Measurements from ENCODE around the gene CYSTM1.

The CYSTM1 gene

GRCh38 chr5:140243706-140244250 lies 68.8 kb downstream of the CYSTM1 start:
- no peaks in the 10 kb centered on the region for H3K36me3 ChIP-seq (ENCODE audit: control insufficient read depth, insufficient read depth, low read length)
- peaks cover 18% of the 10 kb centered on the region for H3K4me1 ChIP-seq (ENCODE audit: control insufficient read depth, insufficient read depth, low read length)
- no peak overlapping the region for H3K4me3 ChIP-seq (ENCODE audit: low read depth, low read length)
- no peaks in the 10 kb centered on the region for H3K27me3 ChIP-seq (ENCODE audit: control insufficient read depth, insufficient read depth, low read length)
- no peaks in the 10 kb centered on the region for H3K9me3 ChIP-seq (ENCODE audit: control insufficient read depth, insufficient read depth, low read length)
- no peak overlapping the region for H3K9ac ChIP-seq (ENCODE audit: low read depth, low read length)

GRCh38 chr5:140244525-140245025 lies 69.6 kb downstream of the CYSTM1 start:
- H3K9me3 ChIP-seq (ENCODE audit: control insufficient read depth, insufficient read depth, low read length) = no peaks in the 10 kb centered on the region
- peaks cover 18% of the 10 kb centered on the region for H3K4me1 ChIP-seq (ENCODE audit: control insufficient read depth, insufficient read depth, low read length)
- H3K9ac ChIP-seq (ENCODE audit: low read depth, low read length) = no peak overlapping the region
- no peaks in the 10 kb centered on the region for H3K27me3 ChIP-seq (ENCODE audit: control insufficient read depth, insufficient read depth, low read length)
- H3K36me3 ChIP-seq (ENCODE audit: control insufficient read depth, insufficient read depth, low read length) = no peaks in the 10 kb centered on the region
- H3K4me3 ChIP-seq (ENCODE audit: low read depth, low read length) = no peak overlapping the region

- no peak overlapping the region for H3K4me3 ChIP-seq (ENCODE audit: low read depth, low read length)
- no peaks in the 10 kb centered on the region for H3K27me3 ChIP-seq (ENCODE audit: control insufficient read depth, insufficient read depth, low read length)
- no peaks in the 10 kb centered on the region for H3K9me3 ChIP-seq (ENCODE audit: control insufficient read depth, insufficient read depth, low read length)
- H3K9ac ChIP-seq (ENCODE audit: low read depth, low read length) = no peak overlapping the region
- peaks cover 15% of the 10 kb centered on the region for H3K4me1 ChIP-seq (ENCODE audit: control insufficient read depth, insufficient read depth, low read length)
- no peaks in the 10 kb centered on the region for H3K36me3 ChIP-seq (ENCODE audit: control insufficient read depth, insufficient read depth, low read length)
Observed at GRCh38 chr5:140245341-140245740, 70.4 kb downstream of the CYSTM1 start.

- Histone ChIP-seq H3K27me3 (ENCODE audit: control insufficient read depth, insufficient read depth, low read length) (no peaks in the 10 kb centered on the region), H3K9me3 (ENCODE audit: control insufficient read depth, insufficient read depth, low read length) (no peaks in the 10 kb centered on the region), H3K4me3 (ENCODE audit: low read depth, low read length) (no peak overlapping the region), H3K4me1 (ENCODE audit: control insufficient read depth, insufficient read depth, low read length) (peaks cover 14% of the 10 kb centered on the region), H3K36me3 (ENCODE audit: control insufficient read depth, insufficient read depth, low read length) (no peaks in the 10 kb centered on the region), H3K9ac (ENCODE audit: low read depth, low read length) (no peak overlapping the region)
Observed at GRCh38 chr5:140245926-140246325, 70.9 kb downstream of the CYSTM1 start.

- H3K9ac ChIP-seq (ENCODE audit: low read depth, low read length) = no peak overlapping the region
- no peaks in the 10 kb centered on the region for H3K27me3 ChIP-seq (ENCODE audit: control insufficient read depth, insufficient read depth, low read length)
- peaks cover 9% of the 10 kb centered on the region for H3K4me1 ChIP-seq (ENCODE audit: control insufficient read depth, insufficient read depth, low read length)
- no peak overlapping the region for H3K4me3 ChIP-seq (ENCODE audit: low read depth, low read length)
- H3K9me3 ChIP-seq (ENCODE audit: control insufficient read depth, insufficient read depth, low read length) = no peaks in the 10 kb centered on the region
- H3K36me3 ChIP-seq (ENCODE audit: control insufficient read depth, insufficient read depth, low read length) = no peaks in the 10 kb centered on the region
Observed at GRCh38 chr5:140246378-140247122, 71.6 kb downstream of the CYSTM1 start.

- H3K9me3 ChIP-seq (ENCODE audit: control insufficient read depth, insufficient read depth, low read length) = no peaks in the 10 kb centered on the region
- peaks cover 5% of the 10 kb centered on the region for H3K4me1 ChIP-seq (ENCODE audit: control insufficient read depth, insufficient read depth, low read length)
- no peak overlapping the region for H3K4me3 ChIP-seq (ENCODE audit: low read depth, low read length)
- H3K36me3 ChIP-seq (ENCODE audit: control insufficient read depth, insufficient read depth, low read length) = no peaks in the 10 kb centered on the region
- H3K27me3 ChIP-seq (ENCODE audit: control insufficient read depth, insufficient read depth, low read length) = no peaks in the 10 kb centered on the region
- no peak overlapping the region for H3K9ac ChIP-seq (ENCODE audit: low read depth, low read length)
Observed at GRCh38 chr5:140248414-140248813, 73.4 kb downstream of the CYSTM1 start.

- Histone ChIP-seq H3K27me3 (ENCODE audit: control insufficient read depth, insufficient read depth, low read length) (no peaks in the 10 kb centered on the region), H3K4me1 (ENCODE audit: control insufficient read depth, insufficient read depth, low read length) (peaks cover 5% of the 10 kb centered on the region), H3K9ac (ENCODE audit: low read depth, low read length) (no peak overlapping the region), H3K9me3 (ENCODE audit: control insufficient read depth, insufficient read depth, low read length) (no peaks in the 10 kb centered on the region), H3K36me3 (ENCODE audit: control insufficient read depth, insufficient read depth, low read length) (no peaks in the 10 kb centered on the region), H3K4me3 (ENCODE audit: low read depth, low read length) (no peak overlapping the region)
Observed at GRCh38 chr5:140249536-140249935, 74.5 kb downstream of the CYSTM1 start.

- Histone ChIP-seq H3K9ac (ENCODE audit: low read depth, low read length) (no peak overlapping the region), H3K9me3 (ENCODE audit: control insufficient read depth, insufficient read depth, low read length) (no peaks in the 10 kb centered on the region), H3K36me3 (ENCODE audit: control insufficient read depth, insufficient read depth, low read length) (no peaks in the 10 kb centered on the region), H3K27me3 (ENCODE audit: control insufficient read depth, insufficient read depth, low read length) (no peaks in the 10 kb centered on the region), H3K4me1 (ENCODE audit: control insufficient read depth, insufficient read depth, low read length) (peaks cover 5% of the 10 kb centered on the region), H3K4me3 (ENCODE audit: low read depth, low read length) (no peak overlapping the region)
Observed at GRCh38 chr5:140250386-140250785, 75.4 kb downstream of the CYSTM1 start.

GRCh38 chr5:140251527-140251973 lies 76.6 kb downstream of the CYSTM1 start:
- Histone ChIP-seq H3K36me3 (ENCODE audit: control insufficient read depth, insufficient read depth, low read length) (no peaks in the 10 kb centered on the region), H3K4me1 (ENCODE audit: control insufficient read depth, insufficient read depth, low read length) (no peaks in the 10 kb centered on the region), H3K4me3 (ENCODE audit: low read depth, low read length) (no peak overlapping the region), H3K9me3 (ENCODE audit: control insufficient read depth, insufficient read depth, low read length) (no peaks in the 10 kb centered on the region), H3K9ac (ENCODE audit: low read depth, low read length) (no peak overlapping the region), H3K27me3 (ENCODE audit: control insufficient read depth, insufficient read depth, low read length) (no peaks in the 10 kb centered on the region)

GRCh38 chr5:140252470-140253126 lies 77.6 kb downstream of the CYSTM1 start:
- no peaks in the 10 kb centered on the region for H3K9me3 ChIP-seq (ENCODE audit: control insufficient read depth, insufficient read depth, low read length)
- H3K4me1 ChIP-seq (ENCODE audit: control insufficient read depth, insufficient read depth, low read length) = no peaks in the 10 kb centered on the region
- no peaks in the 10 kb centered on the region for H3K27me3 ChIP-seq (ENCODE audit: control insufficient read depth, insufficient read depth, low read length)
- H3K36me3 ChIP-seq (ENCODE audit: control insufficient read depth, insufficient read depth, low read length) = no peaks in the 10 kb centered on the region
- no peak overlapping the region for H3K9ac ChIP-seq (ENCODE audit: low read depth, low read length)
- H3K4me3 ChIP-seq (ENCODE audit: low read depth, low read length) = no peak overlapping the region

GRCh38 chr5:140253985-140254384 lies 79.0 kb downstream of the CYSTM1 start:
- no peaks in the 10 kb centered on the region for H3K4me1 ChIP-seq (ENCODE audit: control insufficient read depth, insufficient read depth, low read length)
- H3K4me3 ChIP-seq (ENCODE audit: low read depth, low read length) = no peak overlapping the region
- H3K36me3 ChIP-seq (ENCODE audit: control insufficient read depth, insufficient read depth, low read length) = no peaks in the 10 kb centered on the region
- no peaks in the 10 kb centered on the region for H3K9me3 ChIP-seq (ENCODE audit: control insufficient read depth, insufficient read depth, low read length)
- H3K27me3 ChIP-seq (ENCODE audit: control insufficient read depth, insufficient read depth, low read length) = no peaks in the 10 kb centered on the region
- no peak overlapping the region for H3K9ac ChIP-seq (ENCODE audit: low read depth, low read length)
